H9 (cell line): ENCODE results near the gene CXCL9. TPM values are rescaled to one million over a fixed set of nuclear protein-coding genes. Genes with fewer than 3 reads are reported as not detected.
A peak's percentile ranks its signal among the peaks of the same experiment; 100 is the strongest.

Experiments
- DNase-seq: peaks from one replicate; pipeline ENCODE4 v3.0.0-alpha.2; 2017
- H2AFZ ChIP-seq: one replicate; pipeline ENCODE4 v1.6.1; 2013; ENCODE audit warnings: mild to moderate bottlenecking, low read length, control low read depth, moderate library complexity
- H2AK5ac ChIP-seq: 2 replicates; pipeline ENCODE4 v1.6.1; 2013; ENCODE audit warnings: low read length, control low read depth, mixed read lengths; ENCODE audit not compliant: insufficient read length
- H2BK120ac ChIP-seq: one replicate; pipeline ENCODE4 v1.6.1; 2013; ENCODE audit warnings: low read depth, mild to moderate bottlenecking, low read length, control low read depth, inconsistent platforms; ENCODE audit not compliant: poor library complexity, severe bottlenecking
- H2BK12ac ChIP-seq: 2 replicates; pipeline ENCODE4 v1.6.1; 2013; ENCODE audit warnings: low read length, control low read depth, mixed read lengths, low read depth; ENCODE audit not compliant: insufficient read length
- H2BK15ac ChIP-seq: 2 replicates; pipeline ENCODE4 v1.6.1; 2013; ENCODE audit warnings: low read depth, low read length, control low read depth
- H2BK20ac ChIP-seq: one replicate; pipeline ENCODE4 v1.6.1; 2013; ENCODE audit warnings: low read depth, mild to moderate bottlenecking, low read length, control low read depth, inconsistent platforms; ENCODE audit not compliant: poor library complexity, severe bottlenecking
- H2BK5ac ChIP-seq: 2 replicates; pipeline ENCODE4 v1.6.1; 2013; ENCODE audit warnings: low read length, control low read depth, mixed read lengths; ENCODE audit not compliant: insufficient read length
- H3K14ac ChIP-seq: 2 replicates; pipeline ENCODE4 v1.6.1; 2013; ENCODE audit warnings: low read length, control low read depth; ENCODE audit not compliant: insufficient read depth
- H3K18ac ChIP-seq: 2 replicates; pipeline ENCODE4 v1.6.1; 2013; ENCODE audit warnings: low read depth, mild to moderate bottlenecking, mixed read lengths, low read length, control low read depth; ENCODE audit not compliant: insufficient read length
- H3K23ac ChIP-seq: 2 replicates; pipeline ENCODE4 v1.6.1; 2013; ENCODE audit warnings: low read length, control low read depth, mixed read lengths, low read depth; ENCODE audit not compliant: insufficient read length
- H3K23me2 ChIP-seq: 2 replicates; pipeline ENCODE4 v1.6.1; 2013; ENCODE audit warnings: low read depth, mild to moderate bottlenecking, mixed read lengths, low read length, control low read depth; ENCODE audit not compliant: insufficient read length, poor library complexity, severe bottlenecking
- H3K27ac ChIP-seq: 2 replicates; pipeline ENCODE4 v1.5.1; 2013; ENCODE audit warnings: low read length, control low read depth, mixed read lengths, low read depth; ENCODE audit not compliant: insufficient read length
- H3K27me3 ChIP-seq: 2 replicates; pipeline ENCODE4 v1.6.1; 2013; ENCODE audit warnings: low read length, control low read depth, inconsistent platforms; ENCODE audit not compliant: insufficient read depth
- H3K4ac ChIP-seq: 2 replicates; pipeline ENCODE4 v1.6.1; 2013; ENCODE audit warnings: low read depth, mild to moderate bottlenecking, control low read depth, inconsistent platforms, low read length, moderate library complexity
- H3K4me1 ChIP-seq: 2 replicates; pipeline ENCODE4 v1.6.1; 2013; ENCODE audit warnings: low read length, control low read depth, inconsistent platforms; ENCODE audit not compliant: insufficient read depth
- H3K4me2 ChIP-seq: 2 replicates; pipeline ENCODE4 v1.6.1; 2013; ENCODE audit warnings: low read length, control low read depth, mixed read lengths; ENCODE audit not compliant: insufficient read length, insufficient read depth
- H3K56ac ChIP-seq: 2 replicates; pipeline ENCODE4 v1.6.1; 2013; ENCODE audit warnings: low read depth, mild to moderate bottlenecking, mixed read lengths, low read length, control low read depth; ENCODE audit not compliant: insufficient read length
- H3K79me1 ChIP-seq: 2 replicates; pipeline ENCODE4 v1.6.1; 2013; ENCODE audit warnings: low read depth, mild to moderate bottlenecking, moderate library complexity, low read length, control low read depth, inconsistent platforms; ENCODE audit not compliant: insufficient read depth, poor library complexity, severe bottlenecking
- H3K79me2 ChIP-seq: 2 replicates; pipeline ENCODE4 v1.6.1; 2013; ENCODE audit warnings: low read length, control low read depth, inconsistent platforms; ENCODE audit not compliant: insufficient read depth
- H3K9ac ChIP-seq: 2 replicates; pipeline ENCODE4 v1.6.1; 2013; ENCODE audit warnings: low read length, control low read depth, mixed read lengths; ENCODE audit not compliant: insufficient read length; ENCODE audit errors: extremely low read depth
- H3K9me3 ChIP-seq: one replicate; pipeline ENCODE4 v1.6.1; 2013; ENCODE audit warnings: low read depth, low read length, inconsistent platforms; ENCODE audit not compliant: control insufficient read depth
- H3T11ph ChIP-seq: one replicate; pipeline ENCODE4 v1.6.1; 2013; ENCODE audit warnings: mild to moderate bottlenecking, low read length, control low read depth, inconsistent platforms
- H4K20me1 ChIP-seq: one replicate; pipeline ENCODE4 v1.6.1; 2013; ENCODE audit not compliant: control insufficient read depth, insufficient read length, insufficient read depth
- H4K5ac ChIP-seq: 2 replicates; pipeline ENCODE4 v1.6.1; 2013; ENCODE audit warnings: low read depth, mild to moderate bottlenecking, mixed read lengths, low read length, control low read depth; ENCODE audit not compliant: insufficient read length
- H4K8ac ChIP-seq: replicated peaks from 2 replicates; pipeline ENCODE4 v1.6.1; 2013; ENCODE audit warnings: low read length, control low read depth, mixed read lengths, low read depth; ENCODE audit not compliant: insufficient read length
- H4K91ac ChIP-seq: 2 replicates; pipeline ENCODE4 v1.6.1; 2013; ENCODE audit warnings: low read depth, mild to moderate bottlenecking, moderate library complexity, mixed read lengths, low read length, control low read depth; ENCODE audit not compliant: insufficient read length
- H3K27ac Mint-ChIP-seq, 3 experiments: 2 replicates in 2 of 3; 3 replicates in 1 of 3; pipeline ENCODE4 v1.8.0; 2020 to 2021; ENCODE audit warnings: mixed read lengths in 3 of 3, mild to moderate bottlenecking in 1 of 3, moderate library complexity in 1 of 3
- H3K27me3 Mint-ChIP-seq: 2 replicates; pipeline ENCODE4 v1.8.0; 2021; ENCODE audit warnings: low read depth, mild to moderate bottlenecking, moderate library complexity, mixed read lengths
- H3K36me3 Mint-ChIP-seq, 3 experiments: 2 replicates in 2 of 3; 3 replicates in 1 of 3; pipeline ENCODE4 v1.8.0; 2020 to 2021; ENCODE audit warnings: low read depth in 3 of 3, mixed read lengths in 3 of 3; ENCODE audit not compliant: insufficient read depth in 1 of 3
- H3K4me1 Mint-ChIP-seq, 2 experiments: 2 replicates each; pipeline ENCODE4 v1.8.0; 2020; ENCODE audit warnings: mixed read lengths in 2 of 2
- H3K4me3 Mint-ChIP-seq, 2 experiments: 2 replicates in 1 of 2; 3 replicates in 1 of 2; pipeline ENCODE4 v1.8.0; 2020 to 2021; ENCODE audit warnings: mild to moderate bottlenecking in 2 of 2, mixed read lengths in 2 of 2, moderate library complexity in 1 of 2
- H3K9me3 Mint-ChIP-seq, 2 experiments: 2 replicates in 1 of 2; 3 replicates in 1 of 2; pipeline ENCODE4 v1.8.0; 2020; ENCODE audit warnings: mild to moderate bottlenecking in 2 of 2, mixed read lengths in 2 of 2, moderate library complexity in 1 of 2
- WGBS: extraction: QIAGEN DNeasy Blood & Tissue Kit; methylation state at CpG from one replicate; pipeline ENCODE4 v1.1.7; 2013; ENCODE audit warnings: missing lambda C conversion rate, low lambda C conversion rate, mixed read lengths; ENCODE audit not compliant: insufficient read length; ENCODE audit errors: extremely low coverage; 5-methylcytosine and 5-hydroxymethylcytosine counted together
- total RNA-seq: library from RNA; stranded (reverse); gene quantifications from 2 replicates; pipeline ENCODE4 v1.2.1, GENCODE V29; 2021
- TF ChIP-seq, protein P1 (sequence below): fragments of 200-600 bp; sonication (generic); conservative IDR thresholded peaks from 3 replicates; pipeline ENCODE4 v1.8.0; 2021; ENCODE audit warnings: antibody characterized with exemption, mild to moderate bottlenecking

Gene CXCL9
- total RNA-seq, 1 experiment from 2014 or later: not detected

DNA sequence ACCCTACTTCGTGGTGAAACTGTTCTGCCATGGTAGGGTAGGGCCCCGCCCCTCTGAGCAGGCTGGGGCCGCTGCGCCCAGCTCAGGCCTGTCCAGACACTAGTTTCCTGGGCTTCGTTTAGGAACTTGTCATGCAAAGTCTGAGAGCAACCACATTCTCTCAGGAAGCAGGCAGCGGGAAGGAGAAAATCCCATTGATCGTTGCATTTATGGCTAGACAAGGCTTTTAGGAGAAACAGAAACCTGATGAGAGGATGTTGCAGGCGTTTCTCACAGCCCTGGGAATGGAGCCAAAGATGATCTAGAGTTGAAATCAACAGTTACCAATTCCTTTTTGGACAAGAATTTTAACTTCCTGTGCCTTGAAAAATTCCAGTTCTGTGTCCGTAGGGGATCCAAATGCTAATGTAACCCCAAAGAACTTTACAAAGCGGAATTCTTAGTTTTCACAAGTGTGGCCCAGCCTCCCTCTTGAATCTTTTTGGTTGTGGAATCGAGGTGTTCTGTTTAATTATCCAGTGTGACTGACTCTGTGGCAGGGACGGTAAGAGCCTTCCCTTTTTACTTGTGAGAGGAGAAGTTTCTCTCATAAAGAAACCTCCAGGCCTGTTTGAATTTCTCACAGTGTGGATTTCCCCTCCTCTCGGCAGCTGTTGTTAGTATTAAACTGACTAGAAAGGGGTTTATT is 4.5 kb upstream of the CXCL9 start:
- Histone ChIP-seq H2BK120ac (no peak overlapping the region), H2AK5ac (no peak overlapping the region), H3K79me1 (no peaks in the 10 kb centered on the region), H3K9me3 (no peaks in the 10 kb centered on the region), H4K8ac (no peak overlapping the region), H3K79me2 (no peaks in the 10 kb centered on the region), H3K23ac (no peak overlapping the region), H3K9ac (no peak overlapping the region), H3K27me3 (no peaks in the 10 kb centered on the region), H3K4me1 (peaks cover 10% of the 10 kb centered on the region; the same call in 1 of the 2 replicates), H3K18ac (no peak overlapping the region), H2BK20ac (no peak overlapping the region), H3K4me2 (no peak overlapping the region), H2BK15ac (no peak overlapping the region), H3K27ac (no peak overlapping the region), H2AFZ (peak overlapping the region; percentile 80), H2BK5ac (no peak overlapping the region), H4K5ac (no peak overlapping the region), H4K91ac (no peak overlapping the region), H3T11ph (no peak overlapping the region), H3K56ac (no peak overlapping the region), H2BK12ac (no peak overlapping the region), H3K23me2 (no peaks in the 10 kb centered on the region), H4K20me1 (no peaks in the 10 kb centered on the region), H3K4ac (no peak overlapping the region), H3K14ac (no peak overlapping the region)
- Mint-ChIP-seq H3K9me3 (no peaks in the 10 kb centered on the region), H3K4me3 (no peak overlapping the region), H3K36me3 (no peaks in the 10 kb centered on the region), H3K27me3 (peaks cover 9% of the 10 kb centered on the region; the same call in 1 of the 2 replicates), H3K27ac (peak overlapping the region; percentile 4 to 78 (median 44); a peak in 6 of 7 replicates), H3K4me1 (peaks cover 24% of the 10 kb centered on the region in 2 experiments)
- DNase-seq: peak; percentile 44
- WGBS: no CpG with 5 or more reads among the region's 13 CpGs
- TF ChIP-seq, protein P1, sequence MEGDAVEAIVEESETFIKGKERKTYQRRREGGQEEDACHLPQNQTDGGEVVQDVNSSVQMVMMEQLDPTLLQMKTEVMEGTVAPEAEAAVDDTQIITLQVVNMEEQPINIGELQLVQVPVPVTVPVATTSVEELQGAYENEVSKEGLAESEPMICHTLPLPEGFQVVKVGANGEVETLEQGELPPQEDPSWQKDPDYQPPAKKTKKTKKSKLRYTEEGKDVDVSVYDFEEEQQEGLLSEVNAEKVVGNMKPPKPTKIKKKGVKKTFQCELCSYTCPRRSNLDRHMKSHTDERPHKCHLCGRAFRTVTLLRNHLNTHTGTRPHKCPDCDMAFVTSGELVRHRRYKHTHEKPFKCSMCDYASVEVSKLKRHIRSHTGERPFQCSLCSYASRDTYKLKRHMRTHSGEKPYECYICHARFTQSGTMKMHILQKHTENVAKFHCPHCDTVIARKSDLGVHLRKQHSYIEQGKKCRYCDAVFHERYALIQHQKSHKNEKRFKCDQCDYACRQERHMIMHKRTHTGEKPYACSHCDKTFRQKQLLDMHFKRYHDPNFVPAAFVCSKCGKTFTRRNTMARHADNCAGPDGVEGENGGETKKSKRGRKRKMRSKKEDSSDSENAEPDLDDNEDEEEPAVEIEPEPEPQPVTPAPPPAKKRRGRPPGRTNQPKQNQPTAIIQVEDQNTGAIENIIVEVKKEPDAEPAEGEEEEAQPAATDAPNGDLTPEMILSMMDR: no peak
